Skeletal muscle satellite cell (primary cell): ENCODE measurements around the gene TSPOAP1.

Experiments
- H3K27me3 ChIP-seq: 2 replicates; pipeline ENCODE4 v1.7.0; 2013; ENCODE audit warnings: low read length; ENCODE audit not compliant: control insufficient read depth, insufficient read depth
- H3K36me3 ChIP-seq: 2 replicates; pipeline ENCODE4 v1.7.0; 2013; ENCODE audit warnings: mild to moderate bottlenecking, control low read depth, low read length; ENCODE audit not compliant: insufficient read depth
- H3K4me1 ChIP-seq: 2 replicates; pipeline ENCODE4 v1.7.0; 2013; ENCODE audit warnings: low read length; ENCODE audit not compliant: control insufficient read depth, insufficient read depth
- H3K4me2 ChIP-seq: 2 replicates; pipeline ENCODE4 v1.7.0; 2013; ENCODE audit warnings: mild to moderate bottlenecking, low read length
- H3K4me3 ChIP-seq: 2 replicates; pipeline ENCODE4 v1.7.0; 2013; ENCODE audit warnings: low read length
- H3K9ac ChIP-seq: 2 replicates; pipeline ENCODE4 v1.7.0; 2013; ENCODE audit warnings: mild to moderate bottlenecking, low read depth, low read length, moderate library complexity
- H3K9me3 ChIP-seq: replicated peaks from 2 replicates; pipeline ENCODE4 v1.7.0; 2013; ENCODE audit warnings: mild to moderate bottlenecking, control low read depth, low read length

Gene TSPOAP1

DNA sequence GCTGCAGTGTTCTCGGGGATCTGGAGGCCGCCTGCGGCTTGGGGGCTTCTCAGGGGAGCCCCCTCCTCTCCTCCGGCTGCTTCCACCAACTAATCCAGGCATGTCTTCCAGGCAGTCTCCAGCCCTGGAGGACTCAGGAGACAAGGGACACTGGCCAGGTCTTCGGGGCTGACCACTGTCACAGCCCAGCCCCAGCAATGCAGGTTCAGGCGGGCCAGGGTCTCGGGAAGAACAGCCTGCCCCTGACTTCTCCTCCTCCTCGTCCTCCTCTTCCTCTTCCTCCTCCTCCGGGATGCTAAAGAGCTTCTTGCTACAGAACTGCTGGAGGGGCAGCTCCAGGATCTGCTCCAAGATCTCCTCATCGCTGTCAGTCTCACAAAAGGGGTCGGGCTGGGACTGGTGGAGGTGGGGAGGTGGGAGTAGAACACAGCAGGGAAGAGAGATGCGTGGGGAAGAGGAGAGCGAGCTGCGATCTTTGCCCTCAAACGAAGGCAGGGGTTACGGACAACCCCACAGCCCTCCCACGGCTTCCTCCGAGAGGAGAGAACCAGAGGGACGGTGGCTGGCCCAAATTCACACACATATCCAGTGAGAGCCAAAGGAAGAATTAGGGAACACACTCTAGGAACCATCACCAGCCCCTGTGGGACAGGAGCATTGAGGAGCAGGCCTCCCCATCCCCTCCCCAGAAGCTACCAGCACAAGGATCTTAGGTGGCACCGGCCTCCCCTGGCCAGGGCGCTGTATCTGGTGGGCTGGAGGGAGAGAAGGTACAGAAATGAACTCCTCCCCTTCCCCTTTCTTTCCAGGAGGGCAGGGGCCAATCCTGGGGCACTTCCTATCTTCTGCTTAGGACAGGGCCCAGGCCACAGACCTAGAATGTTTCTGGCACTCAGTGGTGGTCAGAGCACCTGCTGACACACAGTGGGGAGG lies 19.3 kb downstream of the TSPOAP1 start:
- Histone ChIP-seq H3K36me3 (no peaks in the 10 kb centered on the region), H3K4me2 (no peak overlapping the region), H3K4me3 (no peak overlapping the region), H3K4me1 (no peaks in the 10 kb centered on the region), H3K27me3 (peaks cover 26% of the 10 kb centered on the region), H3K9ac (no peak overlapping the region), H3K9me3 (no peaks in the 10 kb centered on the region)

- peaks cover 24% of the 10 kb centered on the region for H3K27me3 ChIP-seq
- no peaks in the 10 kb centered on the region for H3K9me3 ChIP-seq
- no peak overlapping the region for H3K9ac ChIP-seq
- H3K4me1 ChIP-seq = no peaks in the 10 kb centered on the region
- no peak overlapping the region for H3K4me2 ChIP-seq
- H3K36me3 ChIP-seq = no peaks in the 10 kb centered on the region
- no peak overlapping the region for H3K4me3 ChIP-seq
Observed at GRCh38 chr17:58308173-58308984, 20.2 kb downstream of the TSPOAP1 start.

DNA sequence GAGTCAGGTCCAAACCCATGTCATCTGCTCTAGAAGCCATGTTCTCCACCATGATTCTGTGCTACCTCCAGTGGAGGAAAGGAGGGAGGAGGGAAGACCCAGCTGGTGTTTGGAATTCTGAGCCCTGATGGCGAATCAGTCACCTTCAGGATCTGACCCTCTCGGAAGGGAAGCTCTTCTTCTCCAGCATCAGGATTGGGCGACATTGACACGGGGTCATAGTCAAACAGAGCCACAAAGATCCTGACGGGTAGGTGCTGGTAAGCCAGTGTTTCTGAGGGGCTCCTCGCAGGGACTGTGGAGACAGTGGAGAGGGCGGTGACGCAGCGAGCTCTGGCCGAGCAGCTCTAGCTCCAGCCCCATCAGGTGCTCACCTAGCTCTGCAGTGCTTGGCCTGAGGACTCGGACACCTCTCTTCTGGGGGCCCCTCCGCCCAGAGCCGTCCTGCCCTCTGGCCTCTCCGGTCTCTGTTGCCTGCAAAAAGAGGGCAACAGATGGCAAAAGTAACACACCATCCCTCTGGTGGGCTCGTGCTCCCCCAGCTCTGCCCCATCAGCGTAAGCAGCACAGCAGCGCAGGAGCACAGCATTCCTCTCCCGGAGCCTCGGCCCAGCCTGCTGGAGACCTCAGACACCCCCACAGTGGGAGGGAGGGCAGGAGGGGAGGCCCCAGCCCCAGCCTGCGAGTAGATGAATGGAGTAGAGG lies 21.0 kb downstream of the TSPOAP1 start:
- Histone ChIP-seq H3K27me3 (peaks cover 24% of the 10 kb centered on the region), H3K36me3 (no peaks in the 10 kb centered on the region)

GRCh38 chr17:58306131-58306951 lies 22.3 kb downstream of the TSPOAP1 start:
- Histone ChIP-seq H3K4me3 (no peak overlapping the region), H3K36me3 (no peaks in the 10 kb centered on the region), H3K4me1 (no peaks in the 10 kb centered on the region)

More for the DNA sequence above, 21.0 kb downstream of the TSPOAP1 start:
- Histone ChIP-seq H3K9ac (no peak overlapping the region), H3K9me3 (no peaks in the 10 kb centered on the region), H3K4me3 (no peak overlapping the region), H3K4me1 (no peaks in the 10 kb centered on the region), H3K4me2 (no peak overlapping the region)

DNA sequence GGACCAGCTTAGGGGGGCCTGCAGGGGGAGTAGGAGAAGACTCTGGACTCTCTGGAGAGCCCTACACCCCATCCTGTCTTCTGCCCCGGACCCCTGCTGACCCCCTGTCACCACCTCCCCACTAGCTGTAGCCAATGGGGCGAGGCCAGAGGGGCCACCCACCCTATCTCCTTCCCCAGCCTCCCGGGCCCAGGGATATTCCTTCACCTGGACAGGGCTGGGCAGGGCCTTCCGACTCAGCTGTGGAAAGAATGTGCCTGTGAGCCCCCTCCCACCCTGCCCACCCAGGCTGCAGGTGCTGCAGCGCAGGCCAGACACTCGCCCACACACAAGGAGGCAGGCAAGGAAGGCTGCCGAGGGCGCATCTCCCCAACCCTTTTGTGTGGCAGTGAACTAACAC lies 23.0 kb downstream of the TSPOAP1 start:
- H3K4me2 ChIP-seq = no peak overlapping the region
- peaks cover 29% of the 10 kb centered on the region for H3K27me3 ChIP-seq
- no peaks in the 10 kb centered on the region for H3K36me3 ChIP-seq
- no peak overlapping the region for H3K4me3 ChIP-seq
- no peaks in the 10 kb centered on the region for H3K4me1 ChIP-seq
- H3K9me3 ChIP-seq = no peaks in the 10 kb centered on the region
- no peak overlapping the region for H3K9ac ChIP-seq

More at GRCh38 chr17:58306131-58306951, 22.3 kb downstream of the TSPOAP1 start:
- H3K27me3 ChIP-seq = peaks cover 26% of the 10 kb centered on the region
- no peaks in the 10 kb centered on the region for H3K9me3 ChIP-seq
- no peak overlapping the region for H3K4me2 ChIP-seq
- H3K9ac ChIP-seq = no peak overlapping the region

DNA sequence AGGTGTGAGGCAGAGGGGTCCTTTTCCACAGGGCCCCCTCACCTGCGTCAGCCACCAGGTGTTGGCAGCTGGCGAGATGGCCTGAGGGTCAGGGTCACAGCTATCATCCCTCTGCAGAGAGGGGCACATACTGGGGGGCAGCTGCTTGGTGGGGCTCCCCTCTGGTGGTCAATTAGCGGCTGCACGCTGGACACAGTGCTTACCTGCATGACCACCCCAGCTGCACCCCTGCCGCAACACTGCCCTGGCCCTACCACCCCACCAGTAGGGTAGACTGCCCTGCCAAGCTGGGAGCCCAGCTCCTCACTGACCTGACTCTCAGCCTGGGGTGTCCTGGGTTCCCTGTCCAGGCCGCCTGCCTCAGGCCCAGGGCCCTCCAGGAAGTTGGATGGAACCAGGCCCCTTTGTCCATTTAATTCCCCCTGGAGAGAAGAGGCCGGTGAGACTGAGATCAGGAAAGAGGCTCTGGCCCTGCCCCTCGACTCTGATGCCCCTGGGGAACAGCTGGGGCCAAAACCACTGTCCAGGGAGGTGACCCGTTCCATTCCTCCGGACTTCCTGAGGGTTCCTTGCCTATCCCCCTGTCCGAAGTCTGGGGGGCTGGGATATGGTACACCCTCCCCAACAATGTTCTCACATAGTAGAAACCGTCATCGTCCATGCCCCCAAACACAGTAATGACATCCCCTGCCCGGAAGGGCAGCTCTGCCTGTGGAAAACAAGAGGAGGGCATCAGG lies 23.7 kb downstream of the TSPOAP1 start:
- H3K9me3 ChIP-seq = no peaks in the 10 kb centered on the region
- H3K36me3 ChIP-seq = no peaks in the 10 kb centered on the region
- H3K4me2 ChIP-seq = no peak overlapping the region
- no peaks in the 10 kb centered on the region for H3K4me1 ChIP-seq
- no peak overlapping the region for H3K4me3 ChIP-seq
- H3K27me3 ChIP-seq = peaks cover 34% of the 10 kb centered on the region
- no peak overlapping the region for H3K9ac ChIP-seq

DNA sequence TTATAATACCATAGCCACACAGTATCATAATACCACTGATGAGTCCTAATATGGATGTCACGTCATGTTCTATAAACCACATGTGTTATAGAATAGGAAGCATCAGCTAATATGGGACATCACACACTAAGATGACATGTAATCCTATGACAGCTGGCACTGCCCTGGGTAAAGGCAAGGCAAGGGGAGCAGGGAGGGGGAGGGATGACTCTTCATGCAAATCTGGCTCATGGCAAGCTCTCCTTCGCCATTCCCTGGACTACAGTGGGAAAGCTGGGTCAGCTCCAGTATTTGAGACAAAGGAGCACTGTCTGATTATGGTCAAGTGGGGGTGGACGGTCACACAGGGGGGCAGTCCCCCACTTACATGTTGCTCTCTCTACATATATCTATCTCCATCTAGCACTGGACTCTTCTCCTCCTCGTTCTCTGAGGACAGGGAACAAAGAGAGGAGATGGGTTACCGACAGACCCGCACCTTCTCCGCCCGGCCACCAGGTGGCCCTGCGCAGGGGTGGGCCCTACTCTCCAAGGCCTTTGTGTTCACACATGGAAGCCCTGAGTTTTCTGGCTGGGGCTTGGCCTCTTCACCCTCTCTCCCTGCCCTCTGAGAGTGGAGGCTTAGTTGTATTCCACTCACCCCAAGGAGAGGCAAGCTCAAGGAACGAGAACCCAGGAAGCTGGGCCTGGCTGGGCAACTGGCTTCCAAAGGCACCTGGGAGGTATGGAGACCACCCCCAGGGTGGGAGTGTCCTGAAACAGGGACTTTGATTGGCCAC lies 24.4 kb downstream of the TSPOAP1 start:
- Histone ChIP-seq H3K4me1 (no peaks in the 10 kb centered on the region), H3K4me2 (no peak overlapping the region), H3K27me3 (peaks cover 40% of the 10 kb centered on the region), H3K36me3 (no peaks in the 10 kb centered on the region), H3K4me3 (no peak overlapping the region), H3K9ac (no peak overlapping the region), H3K9me3 (no peaks in the 10 kb centered on the region)

GRCh38 chr17:58302919-58303585 lies 25.5 kb downstream of the TSPOAP1 start:
- Histone ChIP-seq H3K27me3 (peaks cover 40% of the 10 kb centered on the region), H3K36me3 (no peaks in the 10 kb centered on the region), H3K4me2 (no peak overlapping the region), H3K9ac (no peak overlapping the region), H3K4me3 (no peak overlapping the region), H3K4me1 (no peaks in the 10 kb centered on the region), H3K9me3 (no peaks in the 10 kb centered on the region)

- Histone ChIP-seq H3K4me1 (no peaks in the 10 kb centered on the region), H3K27me3 (peaks cover 39% of the 10 kb centered on the region), H3K36me3 (no peaks in the 10 kb centered on the region), H3K9me3 (no peaks in the 10 kb centered on the region), H3K4me3 (no peak overlapping the region), H3K4me2 (no peak overlapping the region), H3K9ac (no peak overlapping the region)
Observed at GRCh38 chr17:58302171-58302918, 26.2 kb downstream of the TSPOAP1 start.
